Adrenal gland (tissue), 5 donors: ENCODE data around the gene RANGAP1.

Source experiments
- CTCF ChIP-seq, 6 experiments: fragments of 450-650 bp in 4 of 6; fragments of 200-600 bp in 2 of 6; sonication (generic) in 1 of 6; IDR thresholded peaks; 1 replicate in 5 of 6; 2 replicates in 1 of 6; pipeline versions ENCODE4 v1.5.1 to v1.8.0; 2016 to 2021; ENCODE audit warnings: antibody characterized with exemption in 6 of 6, mild to moderate bottlenecking in 2 of 6, moderate library complexity in 1 of 6
- POLR2A ChIP-seq, 2 donors: fragments of 450-650 bp; IDR thresholded peaks; one replicate each; pipeline ENCODE4 v1.6.1; 2017; ENCODE audit warnings: antibody characterized with exemption in 2 of 2, mild to moderate bottlenecking in 2 of 2, moderate library complexity in 1 of 2
- donor health status: DM: no; HTN: no; CAD: no.

GRCh38 chr22:41302021-41302767 lies 16.2 kb upstream of the RANGAP1 start:
- TF ChIP-seq CTCF (IDR thresholded peaks at IDR 0.05) (no peak), POLR2A (IDR thresholded peaks at IDR 0.05) (no peak)
